H1 (cell line): Measurements from ENCODE around the gene CERKL.

ENCODE experiments used
- ATF2 ChIP-seq: IDR thresholded peaks from 2 replicates; pipeline ENCODE4 v1.6.1; 2012; ENCODE audit warnings: low read length, inconsistent platforms
- ATF3 ChIP-seq: IDR thresholded peaks from 2 replicates; pipeline ENCODE4 v1.6.1; 2011; ENCODE audit warnings: low read depth, mild to moderate bottlenecking, low read length; ENCODE audit not compliant: insufficient read depth
- CBX5 ChIP-seq: fragments of 300-800, 300-1000 bp; sonication (generic); IDR thresholded peaks from 2 replicates; pipeline ENCODE4 v1.7.1; 2016; ENCODE audit warnings: antibody characterized with exemption, low read length, low read depth
- CTCF ChIP-seq, 3 experiments: IDR thresholded peaks; 1 replicate in 2 of 3; 2 replicates in 1 of 3; pipeline versions ENCODE4 v1.5.1 to v1.6.1; 2011; ENCODE audit warnings: low read length in 3 of 3, mild to moderate bottlenecking in 3 of 3, inconsistent platforms in 2 of 3, low read depth in 1 of 3, moderate library complexity in 1 of 3; ENCODE audit not compliant: insufficient read depth in 1 of 3; ENCODE audit errors: control extremely low read depth in 1 of 3
- EP300 ChIP-seq, 2 experiments: IDR thresholded peaks; 1 replicate in 1 of 2; 2 replicates in 1 of 2; pipeline ENCODE4 v1.6.1; 2011 to 2012; ENCODE audit warnings: low read depth in 2 of 2, low read length in 2 of 2, mild to moderate bottlenecking in 2 of 2, borderline replicate concordance in 1 of 2, inconsistent platforms in 1 of 2, moderate library complexity in 1 of 2
- JUND ChIP-seq: IDR thresholded peaks from 2 replicates; pipeline ENCODE4 v1.6.1; 2011; ENCODE audit warnings: mild to moderate bottlenecking, improper control_type of control experiment, low read length
- KDM1A ChIP-seq: fragments of 200-600, 300-600 bp; sonication (generic); IDR thresholded peaks from 2 replicates; pipeline ENCODE4 v1.7.1; 2016; ENCODE audit warnings: mild to moderate bottlenecking, low read length, borderline replicate concordance
- NRF1 ChIP-seq: IDR thresholded peaks from 2 replicates; pipeline ENCODE4 v1.6.1; 2011; ENCODE audit warnings: mild to moderate bottlenecking, low read depth, low read length, improper control_type of control experiment
- POLR2AphosphoS5 ChIP-seq: IDR thresholded peaks from 2 replicates; pipeline ENCODE4 v1.6.1; 2011; ENCODE audit warnings: low read depth, low read length
- SIN3A ChIP-seq, 2 experiments: IDR thresholded peaks in 1 of 2; conservative IDR thresholded peaks in 1 of 2; 2 replicates each; pipeline ENCODE4 v1.6.1; 2011 to 2012; ENCODE audit warnings: low read length in 2 of 2, improper control_type of control experiment in 1 of 2, low read depth in 1 of 2, mild to moderate bottlenecking in 1 of 2
- TAF7 ChIP-seq: optimal IDR thresholded peaks from 2 replicates; pipeline ENCODE3; 2011; ENCODE audit warnings: low read depth, mild to moderate bottlenecking, inconsistent platforms, low read length, moderate library complexity, borderline replicate concordance
- USF2 ChIP-seq: IDR thresholded peaks from 2 replicates; pipeline ENCODE4 v1.6.1; 2011; ENCODE audit warnings: low read length, improper control_type of control experiment
- YY1 ChIP-seq: IDR thresholded peaks from 2 replicates; pipeline ENCODE4 v1.6.1; 2011; ENCODE audit warnings: low read depth, mild to moderate bottlenecking, low read length

- TF ChIP-seq CBX5 (no peak), JUND (no peak), USF2 (no peak), CTCF (IDR thresholded peaks at IDR 0.05; ENCODE audit: control extremely low read depth in 1 of 3, insufficient read depth in 1 of 3, low read depth in 1 of 3, low read length in 3 of 3) (no peak), ATF3 (no peak), EP300 (IDR thresholded peaks at IDR 0.05; ENCODE audit: borderline replicate concordance in 1 of 2, low read depth in 2 of 2, low read length in 2 of 2) (no peak), SIN3A (conservative IDR thresholded peaks at IDR 0.05 in 1 of 2, IDR thresholded peaks at IDR 0.05 in 1 of 2; ENCODE audit: low read depth in 1 of 2, low read length in 2 of 2) (no peak), NRF1 (no peak), TAF7 (no peak), YY1 (no peak), ATF2 (no peak), KDM1A (no peak), POLR2AphosphoS5 (no peak)
Observed at GRCh38 chr2:181658444-181658843, 1.5 kb upstream of the CERKL start.
